UCSD-AML1 (cell line): ENCODE data around the gene KRT13.

Experiments used
- DNase-seq: peaks from one replicate; lab custom pipeline; 2025; ENCODE audit not compliant: unreplicated experiment; lab: John Stamatoyannopoulos, UW

The KRT13 gene

DNA sequence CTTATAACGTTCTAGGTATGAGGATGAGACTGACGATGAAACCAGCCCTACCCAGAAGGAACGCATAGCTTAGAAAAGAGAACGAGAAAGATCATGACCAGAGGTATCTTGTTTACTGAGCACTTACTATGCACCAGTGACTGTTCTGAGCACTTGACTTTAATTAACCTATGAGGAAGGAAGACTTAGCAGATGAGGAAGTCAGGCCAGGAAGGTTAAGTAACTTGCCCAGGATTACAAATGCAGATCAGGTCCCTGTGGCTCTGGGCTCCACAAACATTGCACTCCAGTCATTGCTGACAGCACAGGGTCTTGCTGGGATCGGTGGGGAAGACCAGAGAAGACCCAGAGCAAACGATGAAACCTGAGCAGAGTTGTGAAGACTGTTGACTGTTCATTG is 7.1 kb downstream of the KRT13 start:
- DNase-seq = no peak

DNA sequence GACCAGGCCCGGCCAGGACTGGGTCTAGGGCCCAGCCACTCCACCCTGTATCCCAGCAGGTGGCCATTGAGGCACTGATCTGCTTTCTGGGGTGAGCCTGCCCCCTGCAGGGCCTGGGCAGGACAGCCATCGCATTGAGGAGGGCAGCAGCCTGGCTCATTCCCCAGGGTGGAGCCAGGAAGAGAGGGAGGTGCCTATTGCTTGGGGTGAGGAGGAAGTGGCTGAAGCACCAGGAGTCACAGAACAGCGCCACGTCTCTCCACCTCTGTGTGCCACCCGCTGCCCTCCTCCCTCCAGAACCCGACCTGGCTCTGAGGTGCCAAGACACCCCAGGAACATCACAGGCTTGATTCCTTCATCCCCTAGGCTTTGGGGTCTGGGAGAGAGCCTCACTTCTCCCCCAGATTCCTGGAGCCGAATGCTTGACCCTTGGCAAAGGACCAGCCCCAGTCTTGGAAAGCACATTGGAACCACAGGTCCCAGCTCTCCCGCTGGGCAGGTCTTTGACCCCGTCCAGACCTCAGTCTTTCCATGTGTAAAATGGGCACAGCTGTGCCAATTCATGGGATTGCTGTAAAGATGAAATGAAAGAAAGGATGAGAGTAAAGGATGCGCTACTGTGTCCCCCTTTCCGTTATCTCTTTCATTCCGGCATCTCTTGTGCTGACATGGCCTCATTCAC is 8.5 kb downstream of the KRT13 start:
- DNase-seq = peak; percentile 84

- DNase-seq = no peak
Observed at GRCh38 chr17:41494524-41494923, 10.9 kb downstream of the KRT13 start.

GRCh38 chr17:41492771-41493170 is 12.6 kb downstream of the KRT13 start:
- no peak for DNase-seq

DNA sequence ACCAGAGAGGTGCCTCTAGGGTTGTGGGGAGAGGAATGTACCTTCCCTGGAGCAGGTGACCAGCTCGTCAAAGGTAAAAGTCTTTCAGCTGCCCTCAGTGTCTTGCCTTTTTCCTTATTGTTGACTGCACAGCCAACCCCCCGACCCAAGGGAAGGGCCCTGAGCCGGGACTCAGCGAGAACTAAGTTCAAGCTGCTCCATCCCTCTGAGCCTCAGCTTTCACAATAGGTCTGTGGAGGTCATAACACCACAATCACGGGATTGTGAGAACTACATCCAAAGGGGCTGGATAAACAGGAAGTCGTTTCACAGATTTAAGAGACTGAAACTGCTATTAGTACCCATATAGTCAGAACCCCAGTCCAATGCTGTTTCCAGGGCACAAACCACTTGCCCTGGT is 13.1 kb downstream of the KRT13 start:
- no peak for DNase-seq

DNA sequence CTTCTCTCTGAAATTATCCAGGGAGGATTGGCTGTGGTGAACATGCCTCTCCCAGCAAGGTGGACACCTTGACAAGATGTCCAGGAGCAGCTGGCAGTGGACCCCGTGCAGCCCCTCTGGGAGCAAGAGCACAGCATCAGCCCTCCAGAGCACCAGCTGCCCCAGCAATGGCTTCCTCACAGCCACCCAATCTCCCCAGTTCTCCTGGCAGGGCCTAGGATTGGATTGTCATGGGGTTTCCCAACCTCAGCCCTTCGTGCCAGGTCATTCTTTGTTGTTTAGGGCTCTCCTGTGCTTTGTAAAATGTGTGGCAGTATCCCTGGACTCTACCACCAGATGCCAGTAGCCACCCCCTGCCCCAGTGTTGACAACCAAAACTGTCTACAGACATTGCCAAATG is 13.9 kb downstream of the KRT13 start:
- no peak for DNase-seq

- DNase-seq = no peak
Observed at GRCh38 chr17:41490000-41490990, 15.1 kb downstream of the KRT13 start.

DNA sequence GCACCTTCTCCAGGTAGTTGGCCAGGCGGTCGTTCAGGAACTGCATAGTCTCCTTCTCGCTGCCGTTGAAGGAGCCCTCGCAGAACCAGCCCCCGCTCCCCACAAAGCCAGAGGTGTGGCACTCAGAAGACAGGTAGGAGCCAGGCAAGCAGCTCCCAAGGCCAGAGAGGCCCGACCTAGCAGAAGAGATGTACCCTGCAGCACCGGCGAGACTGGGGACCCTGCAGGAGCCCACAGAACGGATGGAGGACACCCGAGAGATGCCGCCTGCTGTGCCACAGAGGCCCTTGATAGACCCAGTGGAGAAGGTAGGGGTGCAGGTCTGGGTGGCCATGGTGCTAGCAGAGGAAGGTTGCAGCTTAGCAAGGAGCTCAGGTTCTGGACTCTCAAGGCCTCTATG is 15.9 kb downstream of the KRT13 start, which contains the start of gene KRT36:
Gene KRT36, minus strand, starts transcription at position 380 of the 400 bp plus-strand sequence. Its CDS starts 46 bp downstream, at position 334.
- DNase-seq = no peak

DNA sequence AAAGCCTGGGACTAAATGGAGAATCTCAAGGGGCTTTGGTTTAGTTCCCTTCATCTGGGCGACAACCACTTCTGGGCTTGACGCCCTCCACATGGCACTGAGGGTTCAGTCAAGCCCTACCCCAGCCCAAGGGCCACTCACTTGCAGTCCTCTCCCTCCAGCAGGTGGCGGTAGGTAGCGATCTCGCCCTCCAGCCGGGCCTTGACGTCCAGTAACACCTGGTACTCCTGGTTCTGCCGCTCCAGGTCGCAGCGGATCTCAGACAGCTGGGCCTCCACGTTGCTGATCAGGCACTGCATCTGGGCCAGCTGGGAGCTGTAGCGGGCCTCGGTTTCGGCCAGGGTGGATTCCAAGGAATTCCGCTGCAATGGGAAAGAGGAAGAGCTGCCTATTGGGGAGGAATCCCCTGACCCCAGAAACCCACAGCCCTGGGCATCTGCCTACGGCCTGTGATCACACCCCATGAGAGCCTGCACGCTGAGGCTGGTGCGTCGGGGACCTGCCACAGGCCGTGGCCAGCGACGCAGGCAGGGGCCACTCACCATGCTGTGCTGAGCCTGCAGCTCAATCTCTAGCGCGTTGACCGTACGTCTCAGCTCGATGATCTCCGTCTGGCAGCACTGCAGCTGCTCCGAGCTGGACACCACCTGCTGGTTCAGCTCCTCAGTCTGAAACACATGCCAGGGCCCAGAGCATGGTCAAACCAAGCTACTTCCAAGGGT is 18.4 kb downstream of the KRT13 start:
- DNase-seq = peak; percentile 30

DNA sequence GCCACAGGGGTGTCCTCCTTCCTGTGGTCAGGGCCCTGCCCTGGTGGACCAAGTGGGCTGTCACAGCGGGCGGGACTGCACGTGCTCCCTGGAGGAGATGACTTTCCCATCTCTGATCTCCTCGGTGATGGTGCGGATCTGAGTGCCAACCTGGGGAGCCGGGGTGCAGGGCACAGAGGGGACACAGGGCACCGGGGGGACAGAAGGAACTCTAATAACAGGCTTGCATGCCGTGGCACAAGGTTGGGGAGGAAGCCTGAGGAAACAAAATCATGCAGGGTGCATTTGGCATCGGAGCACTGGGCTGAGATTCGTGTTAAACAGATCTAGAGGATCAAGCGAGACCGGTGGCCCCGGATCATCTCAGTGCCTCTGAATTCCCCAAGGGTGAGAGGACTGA is 19.1 kb downstream of the KRT13 start:
- no peak for DNase-seq

- no peak for DNase-seq
Observed at GRCh38 chr17:41484920-41485904, 20.2 kb downstream of the KRT13 start.

DNA sequence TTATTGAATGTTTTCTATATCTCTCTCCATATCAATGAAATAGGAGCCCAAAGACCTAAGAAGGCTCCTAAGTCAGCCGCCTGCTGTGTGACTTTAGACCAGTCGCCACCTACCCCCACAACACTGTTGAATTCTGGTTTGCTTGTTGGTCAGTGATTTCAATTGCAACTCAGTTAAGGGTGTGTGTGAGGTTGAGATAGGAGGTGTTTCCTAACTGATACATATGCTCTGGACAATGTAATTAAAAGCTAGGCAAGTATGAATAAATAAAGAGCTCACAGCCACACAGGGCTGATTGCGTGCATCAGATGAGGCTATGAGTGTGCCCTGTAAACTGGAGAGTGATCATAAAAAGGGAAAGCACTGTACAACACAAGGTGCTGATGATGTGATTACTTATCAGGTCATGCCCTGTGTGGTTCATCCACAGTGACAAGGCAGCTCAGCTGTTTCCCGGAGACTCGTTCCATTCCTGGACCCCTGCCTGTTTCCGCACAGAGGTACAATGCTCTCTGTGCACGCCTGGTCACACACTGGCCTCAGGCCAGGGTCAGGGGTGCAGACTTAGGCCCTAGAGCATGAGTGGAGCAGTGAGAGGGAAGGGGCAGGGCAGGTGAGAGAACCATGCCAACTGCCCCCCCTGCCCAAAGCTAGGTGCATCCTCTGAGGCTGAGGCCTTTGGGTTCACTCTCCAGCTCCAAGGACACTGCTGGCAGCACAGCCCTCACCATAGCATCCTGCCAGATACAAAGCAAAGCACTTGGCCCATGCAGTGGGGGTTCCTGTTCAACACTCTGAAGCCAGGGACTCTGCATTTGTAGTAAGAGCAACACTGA is 21.2 kb downstream of the KRT13 start:
- no peak for DNase-seq

DNA sequence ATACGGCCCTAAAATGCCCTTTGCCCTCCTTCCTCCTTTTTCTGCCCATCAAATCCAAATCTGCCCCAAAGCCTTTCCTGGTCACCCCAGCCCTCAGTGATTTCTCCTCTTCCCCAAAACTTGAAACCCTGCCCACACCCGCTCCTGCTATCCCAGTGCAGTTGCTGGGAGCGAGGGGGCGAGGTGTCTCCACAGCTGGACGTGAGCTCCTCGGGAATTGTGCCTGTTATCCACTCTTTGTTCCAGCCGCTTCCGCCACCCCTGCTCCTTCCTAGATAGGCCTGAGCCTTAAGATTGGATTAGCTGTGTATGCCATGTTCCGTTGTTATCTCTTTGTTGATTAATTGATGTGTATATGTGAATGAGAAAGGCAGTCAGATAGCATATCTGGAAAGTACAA is 21.9 kb downstream of the KRT13 start:
- no peak for DNase-seq

DNA sequence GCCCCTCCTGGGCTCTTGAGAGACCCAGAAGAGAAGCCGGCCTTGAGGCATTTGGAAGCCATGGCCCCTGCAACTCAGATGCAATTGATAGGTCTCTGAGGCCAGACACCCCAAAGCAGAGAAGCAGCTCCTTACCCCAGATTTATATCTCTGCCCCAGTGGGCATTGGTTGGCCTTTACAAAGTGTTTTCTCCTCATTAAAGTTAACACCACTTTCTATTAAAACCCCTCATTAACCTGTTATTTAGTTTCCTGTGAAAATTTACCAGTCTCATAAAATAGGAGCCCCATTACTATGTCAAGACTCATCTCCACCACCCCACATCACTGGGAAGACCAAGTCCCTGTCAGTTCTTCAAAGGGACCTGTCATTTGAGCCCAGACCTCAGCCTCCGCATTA is 24.4 kb downstream of the KRT13 start, which contains the start of gene KRT35:
Gene KRT35, minus strand, starts transcription at position 116 of the 400 bp plus-strand sequence. Its CDS starts 54 bp downstream, at position 62.
- DNase-seq = no peak

- DNase-seq = no peak
Observed at GRCh38 chr17:41480581-41480980, 24.8 kb downstream of the KRT13 start.

DNA sequence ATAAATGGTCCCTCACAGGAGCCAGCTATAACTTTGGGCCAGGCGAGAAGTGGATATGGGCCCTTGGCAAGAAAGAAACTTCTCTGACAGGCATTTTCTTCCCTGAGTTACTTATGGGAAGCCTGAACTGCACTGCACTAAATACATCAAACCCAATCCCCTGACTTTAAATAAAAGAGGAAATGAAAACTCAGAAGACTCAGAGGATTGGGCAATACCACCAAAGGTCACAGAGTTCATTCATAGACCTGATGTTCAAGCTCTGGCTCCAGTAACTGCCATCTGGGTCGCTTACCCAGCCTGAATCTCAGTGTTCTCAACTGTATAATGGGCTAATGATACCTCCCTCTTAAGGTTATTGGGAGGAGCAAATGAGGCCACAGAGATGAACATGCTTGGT is 25.3 kb downstream of the KRT13 start:
- DNase-seq = no peak

GRCh38 chr17:41478237-41478636 is 27.2 kb downstream of the KRT13 start:
- DNase-seq = no peak

DNA sequence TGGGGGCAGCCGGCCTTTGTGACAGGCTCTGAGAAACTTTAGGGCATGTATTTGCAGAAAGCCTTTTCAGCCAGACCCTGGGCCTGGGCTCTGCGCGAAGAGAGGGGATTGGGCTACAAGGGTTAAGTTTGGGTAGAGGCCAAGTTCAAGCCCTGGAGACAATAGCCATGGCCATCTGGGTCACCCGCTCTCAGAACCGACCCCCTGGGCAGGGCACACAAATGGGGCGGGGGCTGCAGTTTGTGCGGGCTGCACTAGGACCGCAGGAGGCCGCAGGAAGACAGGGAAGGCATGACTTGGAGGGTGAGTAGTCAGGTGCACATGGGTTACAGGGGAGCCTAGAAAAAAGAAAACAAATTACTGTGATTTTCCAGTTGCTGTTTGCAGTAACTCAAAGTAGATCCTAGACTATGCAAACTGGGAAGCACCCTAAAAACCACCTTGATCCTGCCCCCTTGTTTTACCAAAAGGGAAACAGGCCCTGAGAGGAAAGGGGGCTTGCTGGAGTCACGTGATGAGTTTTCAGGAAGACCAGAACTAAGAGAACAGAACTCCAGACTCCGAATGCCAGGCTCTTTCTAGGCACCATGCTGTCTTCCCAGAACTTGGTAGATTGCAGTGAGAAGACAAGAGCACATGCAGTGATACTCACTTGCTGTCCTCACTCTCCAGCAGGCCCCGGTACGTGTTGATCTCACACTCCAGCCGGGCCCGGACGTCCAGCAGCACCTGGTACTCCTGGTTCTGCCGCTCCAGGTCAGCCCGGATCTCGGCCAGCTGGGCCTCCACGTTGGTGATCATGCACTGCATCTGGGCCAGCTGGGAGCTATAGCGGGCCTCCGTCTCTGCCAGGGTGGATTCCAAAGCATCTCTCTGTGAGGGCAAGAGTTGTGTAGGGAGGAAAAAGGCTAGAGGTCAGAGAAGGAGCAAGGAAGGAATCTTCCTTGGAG is 28.3 kb downstream of the KRT13 start:
- no peak for DNase-seq
